Fibroblast of lung (primary cell): ENCODE results near the gene GADD45G. TPM values are rescaled to one million over a fixed set of nuclear protein-coding genes. Genes with fewer than 3 reads are reported as not detected.

Experiments
- DNase-seq, 2 donors: peaks; one replicate each; pipeline versions ENCODE4 v3.0.0 to v3.0.0-alpha.2; 2010; ENCODE audit warnings: low read depth in 2 of 2
- H2AFZ ChIP-seq: 2 replicates; pipeline ENCODE4 v1.5.1; 2012; ENCODE audit warnings: low read length, control low read depth, inconsistent platforms
- H3K27ac ChIP-seq: 2 replicates; pipeline ENCODE4 v1.5.1; 2011; ENCODE audit warnings: low read length, control low read depth; ENCODE audit not compliant: insufficient read depth
- H3K27me3 ChIP-seq: 2 replicates; pipeline ENCODE4 v1.5.1; 2011; ENCODE audit warnings: mild to moderate bottlenecking, low read length; ENCODE audit not compliant: control insufficient read depth, insufficient read depth
- H3K36me3 ChIP-seq: 2 replicates; pipeline ENCODE4 v1.5.1; 2011; ENCODE audit warnings: low read length; ENCODE audit not compliant: control insufficient read depth, insufficient read depth
- H3K4me1 ChIP-seq: 2 replicates; pipeline ENCODE4 v1.5.1; 2011; ENCODE audit warnings: low read length; ENCODE audit not compliant: control insufficient read depth, insufficient read depth; ENCODE audit errors: extremely low read depth
- H3K4me2 ChIP-seq: 2 replicates; pipeline ENCODE4 v1.5.1; 2011; ENCODE audit warnings: low read length, control low read depth; ENCODE audit not compliant: insufficient read depth; ENCODE audit errors: extremely low read depth
- H3K4me3 ChIP-seq, 4 experiments: fragments of 200-600 bp in 1 of 4; sonication (generic) in 1 of 4; replicated peaks in 1 of 4; 2 replicates each; pipeline ENCODE4 v1.5.1; 2011 to 2016; ENCODE audit warnings: low read length in 4 of 4, low read depth in 3 of 4, mild to moderate bottlenecking in 3 of 4, control low read depth in 2 of 4, inconsistent platforms in 1 of 4, mixed read lengths in 1 of 4; ENCODE audit not compliant: insufficient read depth in 1 of 4; ENCODE audit errors: control extremely low read depth in 1 of 4
- H3K79me2 ChIP-seq: 2 replicates; pipeline ENCODE4 v1.5.1; 2012; ENCODE audit warnings: mild to moderate bottlenecking, low read length, inconsistent platforms; ENCODE audit not compliant: control insufficient read depth, insufficient read depth
- H3K9ac ChIP-seq: 2 replicates; pipeline ENCODE4 v1.5.1; 2011; ENCODE audit warnings: mild to moderate bottlenecking, low read length, control low read depth; ENCODE audit not compliant: insufficient read depth
- H3K9me3 ChIP-seq: 2 replicates; pipeline ENCODE4 v1.5.1; 2012; ENCODE audit warnings: low read depth, low read length; ENCODE audit not compliant: control insufficient read depth, insufficient read depth
- H4K20me1 ChIP-seq: 2 replicates; pipeline ENCODE4 v1.5.1; 2011; ENCODE audit warnings: low read length; ENCODE audit not compliant: control insufficient read depth, insufficient read depth; ENCODE audit errors: extremely low read depth
- EZH2 ChIP-seq: IDR thresholded peaks from 2 replicates; pipeline ENCODE4 v1.5.1; 2012; ENCODE audit warnings: low read length, control low read depth, mild to moderate bottlenecking; ENCODE audit errors: missing control alignments
- polyA plus RNA-seq, 2 donors: library from polyadenylated mRNA; depleted of rRNA in 1 of 2; stranded (reverse) in 1 of 2; unstranded in 1 of 2; fragments of >200 nt; gene quantifications; 2 replicates each; pipeline ENCODE4 v1.2.1, GENCODE V29; 2011 to 2012; ENCODE audit warnings: missing spikeins in 1 of 2
- total RNA-seq: library from RNA; depleted of rRNA; stranded (reverse); fragments of >200 nt; gene quantifications from 2 replicates; pipeline ENCODE4 v1.2.1, GENCODE V29; 2014
- TF ChIP-seq, protein P1 (sequence below), 2 donors: IDR thresholded peaks in 1 of 2; conservative IDR thresholded peaks in 1 of 2; 1 replicate in 1 of 2; 2 replicates in 1 of 2; pipeline ENCODE4 v1.5.1; 2011 to 2012; ENCODE audit warnings: low read length in 2 of 2, control low read depth in 1 of 2, inconsistent platforms in 1 of 2, low read depth in 1 of 2, mild to moderate bottlenecking in 1 of 2

The GADD45G gene
- total and polyA plus RNA-seq, 2 donors (not counting 1 experiment from before 2014, with no cell fraction given): 3.5 TPM; not detected in 1

DNA sequence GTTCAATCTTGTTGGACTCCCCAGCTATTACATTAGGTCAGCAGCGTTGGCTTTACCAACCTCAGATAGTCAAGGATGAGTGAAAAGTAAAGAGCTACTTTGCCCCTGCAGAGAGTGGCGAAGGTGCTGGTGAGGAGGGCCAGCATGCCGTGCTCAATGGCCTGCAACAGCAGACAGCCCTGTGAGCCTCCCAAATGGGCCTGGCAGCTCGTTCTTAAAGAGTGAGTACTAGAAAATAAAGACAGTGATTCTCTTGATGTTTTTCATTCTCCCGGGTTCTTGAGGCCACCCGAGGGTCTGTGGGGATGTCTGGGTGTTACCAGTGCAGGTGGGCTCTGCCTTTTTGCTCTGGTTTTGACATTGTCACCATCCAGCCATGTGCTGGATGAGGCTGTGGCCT is 16.2 kb downstream of the GADD45G start:
- no peak overlapping the region for H3K4me2 ChIP-seq
- no peaks in the 10 kb centered on the region for H3K79me2 ChIP-seq
- no peak overlapping the region for H2AFZ ChIP-seq
- H3K27me3 ChIP-seq: no peaks in the 10 kb centered on the region
- H3K9me3 ChIP-seq: no peaks in the 10 kb centered on the region
- no peak overlapping the region for H3K4me3 ChIP-seq
- no peak for DNase-seq
- no peaks in the 10 kb centered on the region for H3K36me3 ChIP-seq
- no peak for TF ChIP-seq EZH2
- TF ChIP-seq, protein P1, sequence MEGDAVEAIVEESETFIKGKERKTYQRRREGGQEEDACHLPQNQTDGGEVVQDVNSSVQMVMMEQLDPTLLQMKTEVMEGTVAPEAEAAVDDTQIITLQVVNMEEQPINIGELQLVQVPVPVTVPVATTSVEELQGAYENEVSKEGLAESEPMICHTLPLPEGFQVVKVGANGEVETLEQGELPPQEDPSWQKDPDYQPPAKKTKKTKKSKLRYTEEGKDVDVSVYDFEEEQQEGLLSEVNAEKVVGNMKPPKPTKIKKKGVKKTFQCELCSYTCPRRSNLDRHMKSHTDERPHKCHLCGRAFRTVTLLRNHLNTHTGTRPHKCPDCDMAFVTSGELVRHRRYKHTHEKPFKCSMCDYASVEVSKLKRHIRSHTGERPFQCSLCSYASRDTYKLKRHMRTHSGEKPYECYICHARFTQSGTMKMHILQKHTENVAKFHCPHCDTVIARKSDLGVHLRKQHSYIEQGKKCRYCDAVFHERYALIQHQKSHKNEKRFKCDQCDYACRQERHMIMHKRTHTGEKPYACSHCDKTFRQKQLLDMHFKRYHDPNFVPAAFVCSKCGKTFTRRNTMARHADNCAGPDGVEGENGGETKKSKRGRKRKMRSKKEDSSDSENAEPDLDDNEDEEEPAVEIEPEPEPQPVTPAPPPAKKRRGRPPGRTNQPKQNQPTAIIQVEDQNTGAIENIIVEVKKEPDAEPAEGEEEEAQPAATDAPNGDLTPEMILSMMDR (conservative IDR thresholded peaks at IDR 0.05 in 1 of 2, IDR thresholded peaks at IDR 0.05 in 1 of 2; ENCODE audit: low read depth in 1 of 2, low read length in 2 of 2): no peak
- no peaks in the 10 kb centered on the region for H3K4me1 ChIP-seq
- H3K27ac ChIP-seq: no peak overlapping the region
- H4K20me1 ChIP-seq: no peaks in the 10 kb centered on the region
- no peak overlapping the region for H3K9ac ChIP-seq

DNA sequence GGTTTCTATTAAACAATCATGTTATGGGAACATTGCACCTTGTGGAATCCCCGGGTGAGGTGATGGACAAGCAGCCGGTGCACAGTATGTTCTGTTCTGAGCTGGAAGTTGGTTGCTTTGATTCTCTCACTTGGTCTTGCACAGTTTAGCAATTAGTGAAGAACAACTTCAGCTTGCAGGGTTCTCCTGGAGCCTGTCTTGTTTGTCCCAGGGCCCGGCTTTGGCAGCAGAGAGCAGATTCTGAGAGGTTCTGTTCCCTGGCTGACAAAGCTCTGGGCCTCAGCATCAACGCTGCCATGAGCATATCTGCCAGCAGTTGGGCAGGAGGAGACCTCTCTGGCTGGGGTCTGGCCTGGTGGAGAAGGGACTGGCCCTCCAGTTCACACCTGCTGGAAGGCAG is 16.9 kb downstream of the GADD45G start:
- Histone ChIP-seq H3K27ac (no peak overlapping the region), H3K4me3 (no peak overlapping the region), H2AFZ (no peak overlapping the region), H3K36me3 (no peaks in the 10 kb centered on the region), H4K20me1 (no peaks in the 10 kb centered on the region), H3K9ac (no peak overlapping the region), H3K9me3 (no peaks in the 10 kb centered on the region), H3K4me2 (no peak overlapping the region), H3K4me1 (no peaks in the 10 kb centered on the region), H3K27me3 (no peaks in the 10 kb centered on the region), H3K79me2 (no peaks in the 10 kb centered on the region)
- no peak for TF ChIP-seq EZH2
- TF ChIP-seq, protein P1 (conservative IDR thresholded peaks at IDR 0.05 in 1 of 2, IDR thresholded peaks at IDR 0.05 in 1 of 2; ENCODE audit: low read depth in 1 of 2, low read length in 2 of 2): no peak
- no peak for DNase-seq

DNA sequence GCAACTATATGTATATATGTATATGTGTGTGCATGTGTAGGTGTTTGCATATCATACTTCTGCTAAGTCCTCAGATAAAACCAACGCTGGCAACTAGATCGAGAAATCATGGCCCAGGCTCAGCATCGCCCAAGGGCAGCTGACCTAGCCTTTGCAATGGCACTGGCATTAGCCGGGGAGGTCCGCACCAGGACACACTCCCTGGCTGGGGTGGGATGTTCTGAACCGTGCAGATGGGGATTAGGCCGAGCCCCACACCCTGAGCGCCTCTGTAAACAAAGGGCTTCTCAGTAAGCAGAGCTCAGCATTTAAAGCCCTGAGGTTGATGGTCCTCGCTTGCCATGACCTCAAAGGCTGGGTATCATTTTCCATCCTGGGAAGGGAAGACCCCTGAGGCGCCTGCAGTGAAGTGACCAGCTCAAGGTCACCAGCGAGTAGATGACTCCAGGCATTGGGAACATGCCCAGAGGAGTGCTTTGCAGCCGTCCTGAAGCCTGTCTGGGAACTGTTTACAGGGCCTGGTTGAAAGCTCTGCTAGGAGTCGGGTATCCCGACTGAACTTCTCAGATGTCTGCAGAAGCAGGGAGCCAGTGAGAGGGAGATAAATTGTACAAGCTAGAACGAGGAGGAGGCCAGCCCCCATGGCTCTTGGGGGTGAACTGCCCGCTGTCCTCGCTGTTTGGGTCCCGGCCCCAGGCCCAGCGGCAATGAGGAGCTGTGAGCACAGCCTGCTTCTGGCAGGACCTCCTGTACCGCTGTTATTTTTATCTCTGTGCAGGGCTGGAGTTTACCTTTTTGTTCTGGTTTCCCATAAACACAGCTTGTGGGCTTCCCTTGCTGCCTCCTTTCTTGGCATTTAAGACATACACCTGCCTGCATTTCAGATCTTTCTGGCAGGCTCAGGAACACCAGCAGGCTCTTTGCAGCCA is 18.4 kb downstream of the GADD45G start:
- H3K27me3 ChIP-seq: no peaks in the 10 kb centered on the region
- DNase-seq: no peak
- no peaks in the 10 kb centered on the region for H3K9me3 ChIP-seq
- H3K9ac ChIP-seq: no peak overlapping the region
- H3K4me3 ChIP-seq: no peak overlapping the region
- H2AFZ ChIP-seq: no peak overlapping the region
- H3K4me2 ChIP-seq: no peak overlapping the region
- TF ChIP-seq, protein P1 (conservative IDR thresholded peaks at IDR 0.05 in 1 of 2, IDR thresholded peaks at IDR 0.05 in 1 of 2; ENCODE audit: low read depth in 1 of 2, low read length in 2 of 2): no peak
- TF ChIP-seq EZH2: no peak
- H3K27ac ChIP-seq: no peak overlapping the region
- H4K20me1 ChIP-seq: no peaks in the 10 kb centered on the region
- H3K36me3 ChIP-seq: no peaks in the 10 kb centered on the region
- H3K79me2 ChIP-seq: no peaks in the 10 kb centered on the region
- H3K4me1 ChIP-seq: no peaks in the 10 kb centered on the region
